Measurements from ENCODE around the gene CEMIP.

The CEMIP gene

GRCh38 chr15:80846031-80846815 lies 67.1 kb downstream of the CEMIP start:
- no peak for DNase-seq (ENCODE audit: low read depth in 2 of 2, low spot score in 1 of 2)

GRCh38 chr15:80849308-80849707 lies 70.1 kb downstream of the CEMIP start:
- DNase-seq (ENCODE audit: low read depth in 2 of 2, low spot score in 1 of 2): no peak

GRCh38 chr15:80850941-80851451 lies 71.8 kb downstream of the CEMIP start:
- DNase-seq (ENCODE audit: low read depth in 2 of 2, low spot score in 1 of 2): no peak

GRCh38 chr15:80852676-80853075 lies 73.5 kb downstream of the CEMIP start:
- no peak for DNase-seq (ENCODE audit: low read depth in 2 of 2, low spot score in 1 of 2)

GRCh38 chr15:80854104-80854503 lies 74.9 kb downstream of the CEMIP start:
- DNase-seq (ENCODE audit: low read depth in 2 of 2, low spot score in 1 of 2): no peak

GRCh38 chr15:80855206-80855605 lies 76.0 kb downstream of the CEMIP start:
- no peak for DNase-seq (ENCODE audit: low read depth in 2 of 2, low spot score in 1 of 2)

GRCh38 chr15:80856400-80856799 lies 77.2 kb downstream of the CEMIP start:
- no peak for DNase-seq (ENCODE audit: low read depth in 2 of 2, low spot score in 1 of 2)

GRCh38 chr15:80856809-80857377 lies 77.7 kb downstream of the CEMIP start:
- no peak for DNase-seq (ENCODE audit: low read depth in 2 of 2, low spot score in 1 of 2)

GRCh38 chr15:80861731-80862170 lies 82.6 kb downstream of the CEMIP start:
- no peak for DNase-seq (ENCODE audit: low read depth in 2 of 2, low spot score in 1 of 2)

- DNase-seq (ENCODE audit: low read depth in 2 of 2, low spot score in 1 of 2): no peak
Measured at GRCh38 chr15:80864666-80865065, 85.5 kb downstream of the CEMIP start.

GRCh38 chr15:80866936-80867335 lies 87.8 kb downstream of the CEMIP start:
- no peak for DNase-seq (ENCODE audit: low read depth in 2 of 2, low spot score in 1 of 2)

- DNase-seq (ENCODE audit: low read depth in 2 of 2, low spot score in 1 of 2): no peak
Measured at GRCh38 chr15:80870366-80870765, 91.2 kb downstream of the CEMIP start.

- DNase-seq (ENCODE audit: low read depth in 2 of 2, low spot score in 1 of 2): no peak
Measured at GRCh38 chr15:80870893-80871292, 91.7 kb downstream of the CEMIP start.

- no peak for DNase-seq (ENCODE audit: low read depth in 2 of 2, low spot score in 1 of 2)
Measured at GRCh38 chr15:80871858-80872257, 92.7 kb downstream of the CEMIP start.

- no peak for DNase-seq (ENCODE audit: low read depth in 2 of 2, low spot score in 1 of 2)
Measured at GRCh38 chr15:80873366-80873952, 94.3 kb downstream of the CEMIP start.

- no peak for DNase-seq (ENCODE audit: low read depth in 2 of 2, low spot score in 1 of 2)
Measured at GRCh38 chr15:80875568-80876347, 96.6 kb downstream of the CEMIP start.

GRCh38 chr15:80876348-80876674 lies 97.1 kb downstream of the CEMIP start:
- no peak for DNase-seq (ENCODE audit: low read depth in 2 of 2, low spot score in 1 of 2)

- DNase-seq (ENCODE audit: low read depth in 2 of 2, low spot score in 1 of 2): no peak
Measured at GRCh38 chr15:80878242-80878866, 99.2 kb downstream of the CEMIP start.

GRCh38 chr15:80878867-80879250 lies 99.7 kb downstream of the CEMIP start:
- DNase-seq (ENCODE audit: low read depth in 2 of 2, low spot score in 1 of 2): no peak

GRCh38 chr15:80880086-80880485 lies 100.9 kb downstream of the CEMIP start:
- no peak for DNase-seq (ENCODE audit: low read depth in 2 of 2, low spot score in 1 of 2)

- no peak for DNase-seq (ENCODE audit: low read depth in 2 of 2, low spot score in 1 of 2)
Measured at GRCh38 chr15:80883641-80884040, 104.5 kb downstream of the CEMIP start.

Data from stimulated activated CD8-positive, alpha-beta memory T cell treated with anti-CD3 and anti-CD28 coated beads, Interleukin-4, amount 100 ng/mL, for 1 hour (primary cell).